Measurements from ENCODE around the gene ZNF804B.

DNA sequence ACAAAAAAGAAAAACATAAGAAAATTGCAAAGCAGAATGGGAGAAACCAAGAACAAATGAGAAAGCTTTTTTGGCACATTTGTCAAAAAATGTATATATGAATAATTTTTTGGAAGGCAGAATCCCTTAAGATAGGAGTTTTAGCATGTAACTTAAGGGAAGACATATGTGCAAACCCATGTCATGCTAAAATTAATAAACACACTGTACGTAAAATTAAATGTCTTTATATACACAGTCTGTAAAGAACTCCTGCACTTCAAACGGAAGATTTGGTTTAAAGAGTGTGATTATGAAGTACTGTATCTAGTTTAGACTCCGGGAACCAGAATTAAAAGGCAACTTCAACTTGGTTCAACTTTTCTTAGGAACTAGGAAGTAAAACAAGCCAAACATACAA is 405.9 kb downstream of the ZNF804B start:
- TF ChIP-seq, protein P1, sequence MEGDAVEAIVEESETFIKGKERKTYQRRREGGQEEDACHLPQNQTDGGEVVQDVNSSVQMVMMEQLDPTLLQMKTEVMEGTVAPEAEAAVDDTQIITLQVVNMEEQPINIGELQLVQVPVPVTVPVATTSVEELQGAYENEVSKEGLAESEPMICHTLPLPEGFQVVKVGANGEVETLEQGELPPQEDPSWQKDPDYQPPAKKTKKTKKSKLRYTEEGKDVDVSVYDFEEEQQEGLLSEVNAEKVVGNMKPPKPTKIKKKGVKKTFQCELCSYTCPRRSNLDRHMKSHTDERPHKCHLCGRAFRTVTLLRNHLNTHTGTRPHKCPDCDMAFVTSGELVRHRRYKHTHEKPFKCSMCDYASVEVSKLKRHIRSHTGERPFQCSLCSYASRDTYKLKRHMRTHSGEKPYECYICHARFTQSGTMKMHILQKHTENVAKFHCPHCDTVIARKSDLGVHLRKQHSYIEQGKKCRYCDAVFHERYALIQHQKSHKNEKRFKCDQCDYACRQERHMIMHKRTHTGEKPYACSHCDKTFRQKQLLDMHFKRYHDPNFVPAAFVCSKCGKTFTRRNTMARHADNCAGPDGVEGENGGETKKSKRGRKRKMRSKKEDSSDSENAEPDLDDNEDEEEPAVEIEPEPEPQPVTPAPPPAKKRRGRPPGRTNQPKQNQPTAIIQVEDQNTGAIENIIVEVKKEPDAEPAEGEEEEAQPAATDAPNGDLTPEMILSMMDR (conservative IDR thresholded peaks at IDR 0.05): no peak
- TF ChIP-seq EZH2 (IDR thresholded peaks at IDR 0.05; ENCODE audit: low read depth): no peak
